Tibial nerve (tissue), 3 donors: ENCODE measurements around the gene ABTB1.

ENCODE experiments used
- CTCF ChIP-seq, 5 experiments: fragments of 200-600 bp in 3 of 5; fragments of 450-650 bp in 2 of 5; sonication (generic) in 3 of 5; IDR thresholded peaks; one replicate each; pipeline ENCODE4 v1.5.1; 2016 to 2019; ENCODE audit warnings: antibody characterized with exemption in 5 of 5, mild to moderate bottlenecking in 3 of 5, moderate library complexity in 2 of 5
- POLR2A ChIP-seq, 2 donors: fragments of 450-650 bp; IDR thresholded peaks; one replicate each; pipeline ENCODE4 v1.6.1; 2017; ENCODE audit warnings: antibody characterized with exemption in 2 of 2, mild to moderate bottlenecking in 2 of 2, moderate library complexity in 2 of 2

- TF ChIP-seq CTCF (IDR thresholded peaks at IDR 0.05): no peak
- TF ChIP-seq POLR2A (IDR thresholded peaks at IDR 0.05): no peak
Measured at GRCh38 chr3:127678611-127679533, 6.1 kb downstream of the ABTB1 start.
